ENCODE measurements around the gene MBD3.
"Not testable (repeated sequence)": the region's sequence is repeated elsewhere in the genome, so short reads cannot be mapped to it uniquely, and the experiment has no call there.

DNA sequence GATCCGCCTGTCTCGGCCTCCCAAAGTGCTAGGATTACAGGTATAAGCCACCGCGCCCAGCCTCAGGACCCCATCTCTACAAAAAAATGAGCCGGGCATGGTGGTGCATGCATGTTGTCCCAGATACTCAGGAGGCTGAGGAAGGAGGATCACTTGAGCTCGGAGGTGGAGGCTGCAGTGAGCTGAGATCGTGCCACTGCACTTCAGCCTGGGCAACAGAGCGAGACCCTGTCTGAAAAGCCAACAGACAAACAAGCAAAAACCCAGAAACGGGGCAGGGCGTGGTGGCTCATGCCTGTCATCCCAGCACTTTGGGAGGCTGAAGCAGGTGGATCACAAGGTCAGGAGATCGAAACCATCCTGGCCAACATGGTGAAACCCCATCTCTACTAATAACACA lies 61.8 kb downstream of the MBD3 start:
- not testable (repeated sequence) for TF ChIP-seq POLR2A (IDR thresholded peaks at IDR 0.05; ENCODE audit: extremely low read depth, insufficient read length); CTCF (IDR thresholded peaks at IDR 0.05; ENCODE audit: low read depth, low read length)

Measured in NB4 (cell line).